Stimulated activated CD8-positive, alpha-beta memory T cell treated with anti-CD3 and anti-CD28 coated beads, Interleukin-4, amount 100 ng/mL, for 48 hours (primary cell): ENCODE results near the gene C20orf141.
"Not testable (repeated sequence)": the region's sequence is repeated elsewhere in the genome, so short reads cannot be mapped to it uniquely, and the experiment has no call there.

Experiments
- DNase-seq: peaks from one replicate; pipeline ENCODE4 v3.0.0-alpha.2; 2020

C20orf141 gene

GRCh38 chr20:2814587-2815051 lies at the start of gene C20orf141:
C20orf141 (plus strand) TSS chr20:2814987; CDS start chr20:2815185, 198 bp downstream.
- no peak for DNase-seq

GRCh38 chr20:2767768-2768631 lies 46.8 kb upstream of the C20orf141 start:
- no peak for DNase-seq

- DNase-seq: no peak
Measured at GRCh38 chr20:2768632-2769015, 46.2 kb upstream of the C20orf141 start.

- DNase-seq: not testable (repeated sequence)
Measured at GRCh38 chr20:2770091-2770490, 44.7 kb upstream of the C20orf141 start.

- no peak for DNase-seq
Measured at GRCh38 chr20:2771631-2772080, 43.1 kb upstream of the C20orf141 start.

- DNase-seq: no peak
Measured at GRCh38 chr20:2773812-2774211, 41.0 kb upstream of the C20orf141 start.

- DNase-seq: no peak
Measured at GRCh38 chr20:2775139-2775538, 39.6 kb upstream of the C20orf141 start.

- no peak for DNase-seq
Measured at GRCh38 chr20:2778602-2779321, 36.0 kb upstream of the C20orf141 start.

- no peak for DNase-seq
Measured at GRCh38 chr20:2780948-2781347, 33.8 kb upstream of the C20orf141 start.

GRCh38 chr20:2783908-2784566 lies 30.8 kb upstream of the C20orf141 start:
- DNase-seq: no peak

- no peak for DNase-seq
Measured at GRCh38 chr20:2793471-2793870, 21.3 kb upstream of the C20orf141 start.

GRCh38 chr20:2794202-2794748 lies 20.5 kb upstream of the C20orf141 start:
- no peak for DNase-seq

- no peak for DNase-seq
Measured at GRCh38 chr20:2794866-2795447, 19.8 kb upstream of the C20orf141 start.

GRCh38 chr20:2795451-2795850 lies 19.3 kb upstream of the C20orf141 start:
- DNase-seq: no peak

GRCh38 chr20:2796011-2796660 lies 18.7 kb upstream of the C20orf141 start:
- no peak for DNase-seq

- DNase-seq: no peak
Measured at GRCh38 chr20:2797136-2797983, 17.4 kb upstream of the C20orf141 start.

GRCh38 chr20:2798095-2798805 lies 16.5 kb upstream of the C20orf141 start:
- no peak for DNase-seq

GRCh38 chr20:2798814-2799213 lies 16.0 kb upstream of the C20orf141 start:
- DNase-seq: no peak

- no peak for DNase-seq
Measured at GRCh38 chr20:2799271-2799670, 15.5 kb upstream of the C20orf141 start.
